ENCODE measurements around the gene TBC1D24.

TBC1D24 gene

GRCh38 chr16:2474877-2475412 lies at the start of gene TBC1D24:
TSS of gene TBC1D24 (plus strand) at chr16:2475127. CDS start at chr16:2496149, 21,022 bp downstream.
- Histone ChIP-seq H3K36me3 (ENCODE audit: insufficient read depth, low read length) (no peaks in the 10 kb centered on the region), H3K4me3 (ENCODE audit: low read depth, low read length) (peak within 1 kb of the TSS; percentile 97), H3K4me1 (ENCODE audit: control insufficient read depth, insufficient read depth, low read length, unreplicated experiment) (peaks cover 5% of the 10 kb centered on the region), H2AFZ (ENCODE audit: low read length, unreplicated experiment) (peak within 1 kb of the TSS; percentile 50), H3K27me3 (ENCODE audit: insufficient read depth, low read length) (no peaks in the 10 kb centered on the region), H3K27ac (ENCODE audit: low read depth, low read length) (0 out of 2 replicates have a peak within 1 kb of the TSS, but pooled peaks have one; percentile 28), H3K79me2 (ENCODE audit: control insufficient read depth, insufficient read depth, low read length, unreplicated experiment) (peaks cover 11% of the 10 kb centered on the region)

DNA sequence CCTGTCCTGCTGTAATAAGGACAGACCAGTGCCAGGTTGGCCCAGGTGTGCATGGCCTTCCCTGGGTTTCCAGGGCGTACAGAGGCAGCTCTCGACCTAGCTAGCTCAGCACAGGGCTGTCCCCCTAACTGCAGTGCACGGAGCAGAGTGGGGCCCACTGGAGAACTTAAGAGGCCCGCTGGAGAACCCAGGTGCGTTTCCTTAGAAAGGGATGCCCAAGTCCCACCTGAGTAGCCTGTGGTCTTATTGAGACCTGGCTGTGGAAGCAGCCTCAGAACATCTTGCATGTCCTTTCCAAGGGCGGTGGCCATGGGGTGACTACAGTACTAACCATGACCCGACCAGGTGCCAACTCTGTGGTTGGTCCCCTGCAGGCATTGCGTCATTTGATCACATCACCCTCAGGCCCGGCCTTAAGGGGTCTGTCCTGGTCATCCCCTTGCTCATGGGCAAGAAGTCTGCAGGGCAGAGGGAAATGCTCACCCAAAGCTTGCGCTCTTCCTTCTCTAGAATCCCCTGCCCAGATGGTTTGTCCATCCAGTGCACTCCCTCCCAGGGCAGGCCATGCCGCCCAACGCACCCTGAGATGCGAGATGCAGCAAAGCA lies 49.0 kb upstream of the TBC1D24 start:
- Histone ChIP-seq H3K4me1 (ENCODE audit: control insufficient read depth, insufficient read depth, low read length, unreplicated experiment) (peaks cover 9% of the 10 kb centered on the region), H3K4me3 (ENCODE audit: low read depth, low read length) (no peak overlapping the region), H3K79me2 (ENCODE audit: control insufficient read depth, insufficient read depth, low read length, unreplicated experiment) (peaks cover 14% of the 10 kb centered on the region), H3K36me3 (ENCODE audit: insufficient read depth, low read length) (no peaks in the 10 kb centered on the region), H2AFZ (ENCODE audit: low read length, unreplicated experiment) (no peak overlapping the region), H3K27ac (ENCODE audit: low read depth, low read length) (no peak overlapping the region), H3K27me3 (ENCODE audit: insufficient read depth, low read length) (no peaks in the 10 kb centered on the region)

DNA sequence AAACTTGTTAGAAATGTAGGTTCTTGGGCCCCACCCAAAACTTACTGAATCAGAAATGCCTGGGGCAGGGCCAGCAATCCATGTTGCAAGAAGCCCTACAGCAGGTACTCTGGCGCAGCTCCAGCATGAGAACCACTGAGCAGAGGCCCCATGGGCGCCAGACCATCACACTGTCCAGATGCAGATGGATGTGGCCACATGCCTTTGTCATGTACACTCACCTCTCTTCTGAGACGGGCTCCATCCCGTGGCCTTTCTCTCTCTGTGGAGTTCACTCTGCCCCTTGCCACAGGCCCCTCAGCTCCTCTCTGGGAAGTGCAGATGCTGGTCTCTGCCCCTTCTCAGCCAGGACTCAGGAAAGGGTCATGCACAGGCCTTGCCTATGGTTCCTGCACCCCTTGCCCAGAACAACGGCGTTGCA lies 48.0 kb upstream of the TBC1D24 start:
- Histone ChIP-seq H3K4me3 (ENCODE audit: low read depth, low read length) (no peak overlapping the region), H3K36me3 (ENCODE audit: insufficient read depth, low read length) (no peaks in the 10 kb centered on the region), H3K27ac (ENCODE audit: low read depth, low read length) (no peak overlapping the region), H3K79me2 (ENCODE audit: control insufficient read depth, insufficient read depth, low read length, unreplicated experiment) (peaks cover 19% of the 10 kb centered on the region), H3K27me3 (ENCODE audit: insufficient read depth, low read length) (no peaks in the 10 kb centered on the region), H2AFZ (ENCODE audit: low read length, unreplicated experiment) (no peak overlapping the region), H3K4me1 (ENCODE audit: control insufficient read depth, insufficient read depth, low read length, unreplicated experiment) (peaks cover 13% of the 10 kb centered on the region)

DNA sequence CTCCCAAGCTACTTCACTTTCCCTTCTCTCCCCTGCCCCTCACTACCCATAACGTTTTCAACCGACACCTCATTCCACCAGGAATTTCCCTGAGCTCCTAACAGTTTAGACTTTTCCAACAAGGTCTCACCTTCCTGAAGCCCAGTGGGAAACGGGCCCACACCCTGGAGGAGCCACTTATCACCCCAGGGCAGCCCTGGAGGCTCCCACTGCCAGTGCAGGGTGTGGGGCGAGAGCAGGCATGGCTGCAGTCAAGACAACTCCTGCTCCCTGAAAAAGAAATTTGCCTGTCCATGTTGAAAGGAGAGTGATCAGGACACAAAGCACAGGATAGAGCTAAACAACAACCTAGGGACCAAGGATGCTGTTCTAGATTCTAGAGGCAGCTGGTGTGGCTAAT lies 47.4 kb upstream of the TBC1D24 start:
- no peak overlapping the region; the same call in 1 of the 2 replicates for H3K4me3 ChIP-seq (ENCODE audit: low read depth, low read length)
- H3K36me3 ChIP-seq (ENCODE audit: insufficient read depth, low read length): peaks cover 5% of the 10 kb centered on the region; the same call in 1 of the 2 replicates
- no peak overlapping the region for H3K27ac ChIP-seq (ENCODE audit: low read depth, low read length)
- H3K27me3 ChIP-seq (ENCODE audit: insufficient read depth, low read length): no peaks in the 10 kb centered on the region
- peaks cover 13% of the 10 kb centered on the region for H3K4me1 ChIP-seq (ENCODE audit: control insufficient read depth, insufficient read depth, low read length, unreplicated experiment)
- H3K79me2 ChIP-seq (ENCODE audit: control insufficient read depth, insufficient read depth, low read length, unreplicated experiment): peaks cover 24% of the 10 kb centered on the region
- no peak overlapping the region for H2AFZ ChIP-seq (ENCODE audit: low read length, unreplicated experiment)

DNA sequence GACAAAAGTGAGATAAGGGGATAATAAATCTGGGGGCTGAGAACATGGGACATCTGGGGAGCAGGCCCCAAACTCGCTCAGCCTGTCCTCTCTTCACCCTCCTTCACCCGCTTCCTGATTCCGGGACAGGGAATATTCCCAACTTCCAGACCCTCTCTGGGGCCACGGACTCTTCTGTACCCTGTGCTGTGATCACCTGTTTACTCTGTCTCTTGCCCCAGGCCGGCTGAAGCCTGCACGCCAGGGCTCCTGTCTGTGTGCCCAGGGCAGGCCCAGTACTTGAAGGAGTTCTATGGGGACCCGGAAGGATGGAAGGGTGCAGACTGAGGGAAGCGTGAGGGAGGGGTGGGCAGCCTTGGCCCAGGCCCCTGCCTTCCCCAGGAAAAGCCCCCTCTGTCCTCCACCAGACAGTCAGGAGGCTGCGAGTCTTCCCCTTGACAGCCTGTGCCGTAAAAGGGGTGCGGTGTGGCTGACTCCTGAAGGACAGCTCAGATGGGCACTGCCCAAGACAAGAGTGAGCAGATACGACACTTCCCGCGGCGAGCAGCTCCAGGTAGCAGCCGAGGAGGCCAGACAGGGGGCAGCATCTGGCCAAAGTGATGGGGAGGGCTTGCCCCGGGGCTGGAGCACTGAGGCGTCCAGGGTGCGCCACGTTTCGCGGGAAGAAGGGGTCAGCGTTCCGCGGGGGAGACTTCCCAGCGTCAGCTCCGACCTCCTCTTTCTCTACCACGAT lies 46.7 kb upstream of the TBC1D24 start:
- peaks cover 27% of the 10 kb centered on the region for H3K79me2 ChIP-seq (ENCODE audit: control insufficient read depth, insufficient read depth, low read length, unreplicated experiment)
- peaks cover 13% of the 10 kb centered on the region for H3K4me1 ChIP-seq (ENCODE audit: control insufficient read depth, insufficient read depth, low read length, unreplicated experiment)
- no peak overlapping the region for H3K27ac ChIP-seq (ENCODE audit: low read depth, low read length)
- peaks cover 6% of the 10 kb centered on the region; the same call in 1 of the 2 replicates for H3K36me3 ChIP-seq (ENCODE audit: insufficient read depth, low read length)
- peak overlapping the region; percentile 71 for H2AFZ ChIP-seq (ENCODE audit: low read length, unreplicated experiment)
- H3K27me3 ChIP-seq (ENCODE audit: insufficient read depth, low read length): no peaks in the 10 kb centered on the region
- H3K4me3 ChIP-seq (ENCODE audit: low read depth, low read length): peak overlapping the region; percentile 87

DNA sequence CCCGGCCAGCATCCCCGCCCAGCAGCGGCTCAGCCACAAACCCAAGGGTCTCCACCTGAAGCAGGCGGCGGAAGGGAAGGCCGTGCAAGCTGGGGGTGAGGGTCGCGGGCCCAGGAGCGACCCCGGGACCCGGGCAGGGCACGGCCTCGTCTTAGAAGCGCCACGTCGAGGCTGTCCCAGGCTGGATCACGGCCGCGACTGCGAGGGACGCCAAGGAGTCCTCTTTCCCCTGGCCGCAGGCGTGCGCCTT lies 46.2 kb upstream of the TBC1D24 start:
- peak overlapping the region; percentile 87 for H3K4me3 ChIP-seq (ENCODE audit: low read depth, low read length)
- peaks cover 27% of the 10 kb centered on the region for H3K79me2 ChIP-seq (ENCODE audit: control insufficient read depth, insufficient read depth, low read length, unreplicated experiment)
- H3K27ac ChIP-seq (ENCODE audit: low read depth, low read length): peak overlapping the region; percentile 24; the same call in 1 of the 2 replicates
- H2AFZ ChIP-seq (ENCODE audit: low read length, unreplicated experiment): peak overlapping the region; percentile 71
- peaks cover 6% of the 10 kb centered on the region; the same call in 1 of the 2 replicates for H3K36me3 ChIP-seq (ENCODE audit: insufficient read depth, low read length)
- H3K27me3 ChIP-seq (ENCODE audit: insufficient read depth, low read length): no peaks in the 10 kb centered on the region
- H3K4me1 ChIP-seq (ENCODE audit: control insufficient read depth, insufficient read depth, low read length, unreplicated experiment): peaks cover 13% of the 10 kb centered on the region

DNA sequence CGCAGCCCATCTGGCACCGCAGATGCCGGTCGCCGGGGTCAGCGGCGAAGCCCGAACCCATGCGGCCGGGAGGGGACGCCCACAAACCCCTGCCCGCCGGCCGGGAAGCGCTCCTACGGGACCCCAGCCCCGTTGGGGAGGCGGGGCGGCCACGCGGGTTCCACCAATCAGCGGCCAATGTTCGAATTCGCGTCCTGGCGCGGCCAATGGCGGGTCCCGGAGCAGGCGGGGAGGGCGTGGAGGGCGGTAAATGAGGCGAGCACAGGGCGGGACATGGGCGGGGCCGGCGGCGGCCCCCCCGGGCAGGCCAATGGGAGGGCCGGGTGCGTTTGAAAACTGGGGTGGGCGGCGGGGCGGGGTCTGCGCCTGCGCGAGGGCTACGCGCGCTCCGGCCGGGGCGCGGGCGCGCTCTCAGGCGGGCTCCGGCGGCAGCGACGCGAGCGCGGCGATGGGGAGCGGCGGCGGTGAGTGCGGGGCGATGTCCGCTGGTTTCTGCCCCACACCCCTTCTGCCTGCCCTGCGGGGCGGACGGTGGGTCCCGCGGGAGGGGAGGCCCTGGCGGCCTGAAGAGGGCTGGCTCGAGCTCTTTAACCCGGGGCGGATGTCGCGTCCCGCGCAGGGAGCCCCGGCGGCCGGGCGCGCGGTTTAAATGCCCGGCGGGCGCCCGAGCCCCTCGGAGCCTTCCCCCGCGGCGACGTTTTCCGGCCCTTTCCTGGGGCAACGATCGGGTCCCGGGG lies 45.7 kb upstream of the TBC1D24 start, which contains the start of gene CCNF:
TSS of gene CCNF (plus strand) at position 414 of the 737 bp plus-strand sequence. CDS start at position 449, 35 bp downstream.
- Histone ChIP-seq H3K4me3 (ENCODE audit: low read depth, low read length) (peak within 1 kb of the TSS; percentile 93), H2AFZ (ENCODE audit: low read length, unreplicated experiment) (peak within 1 kb of the TSS; percentile 82), H3K27me3 (ENCODE audit: insufficient read depth, low read length) (no peaks in the 10 kb centered on the region), H3K79me2 (ENCODE audit: control insufficient read depth, insufficient read depth, low read length, unreplicated experiment) (peaks cover 27% of the 10 kb centered on the region), H3K27ac (ENCODE audit: low read depth, low read length) (peak within 1 kb of the TSS; percentile 24; the same call in 1 of the 2 replicates), H3K36me3 (ENCODE audit: insufficient read depth, low read length) (peaks cover 6% of the 10 kb centered on the region; the same call in 1 of the 2 replicates), H3K4me1 (ENCODE audit: control insufficient read depth, insufficient read depth, low read length, unreplicated experiment) (peaks cover 13% of the 10 kb centered on the region)

- Histone ChIP-seq H3K36me3 (ENCODE audit: insufficient read depth, low read length) (peaks cover 8% of the 10 kb centered on the region; the same call in 1 of the 2 replicates), H3K27ac (ENCODE audit: low read depth, low read length) (no peak overlapping the region), H3K4me1 (ENCODE audit: control insufficient read depth, insufficient read depth, low read length, unreplicated experiment) (peaks cover 13% of the 10 kb centered on the region), H3K27me3 (ENCODE audit: insufficient read depth, low read length) (no peaks in the 10 kb centered on the region), H2AFZ (ENCODE audit: low read length, unreplicated experiment) (peak overlapping the region; percentile 82), H3K79me2 (ENCODE audit: control insufficient read depth, insufficient read depth, low read length, unreplicated experiment) (peaks cover 27% of the 10 kb centered on the region), H3K4me3 (ENCODE audit: low read depth, low read length) (peak overlapping the region; percentile 93)
Observed at GRCh38 chr16:2429771-2430663, 44.9 kb upstream of the TBC1D24 start.

DNA sequence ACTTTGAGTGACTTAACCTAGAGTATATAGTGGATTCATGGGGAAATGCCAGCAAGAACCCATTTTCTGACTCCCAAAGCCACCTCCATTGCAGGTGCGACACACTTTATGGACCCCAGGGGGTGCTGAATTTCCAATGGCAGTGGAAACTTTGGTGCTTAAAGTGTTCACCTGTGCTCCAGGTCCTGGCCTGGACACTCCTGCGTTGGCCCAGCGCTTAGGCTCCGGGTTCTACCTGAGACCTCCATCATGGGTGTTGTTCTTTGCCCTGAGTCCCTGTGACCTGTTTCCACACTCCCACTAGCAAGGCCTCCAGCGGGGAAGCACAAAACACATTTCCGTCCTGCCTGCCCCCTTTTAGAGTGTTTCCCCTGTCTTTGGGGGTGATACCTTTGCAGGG lies 42.6 kb upstream of the TBC1D24 start:
- no peak overlapping the region for H2AFZ ChIP-seq (ENCODE audit: low read length, unreplicated experiment)

More for the DNA sequence above, 42.6 kb upstream of the TBC1D24 start:
- H3K36me3 ChIP-seq (ENCODE audit: insufficient read depth, low read length): peaks cover 15% of the 10 kb centered on the region; the same call in 1 of the 2 replicates
- H3K4me1 ChIP-seq (ENCODE audit: control insufficient read depth, insufficient read depth, low read length, unreplicated experiment): peaks cover 13% of the 10 kb centered on the region
- H3K4me3 ChIP-seq (ENCODE audit: low read depth, low read length): no peak overlapping the region
- no peaks in the 10 kb centered on the region for H3K27me3 ChIP-seq (ENCODE audit: insufficient read depth, low read length)
- peaks cover 27% of the 10 kb centered on the region for H3K79me2 ChIP-seq (ENCODE audit: control insufficient read depth, insufficient read depth, low read length, unreplicated experiment)
- no peak overlapping the region for H3K27ac ChIP-seq (ENCODE audit: low read depth, low read length)

All from ACC112 (cell line).